Body of pancreas (tissue), 4 donors: Measurements from ENCODE around the gene MYRFL.

Experiments
- CTCF ChIP-seq, 7 experiments: fragments of 450-650 bp in 4 of 7; fragments of 200-600 bp in 3 of 7; sonication (generic) in 3 of 7; IDR thresholded peaks; one replicate each; pipeline ENCODE4 v1.5.1; 2016 to 2019; ENCODE audit warnings: antibody characterized with exemption in 7 of 7
- POLR2A ChIP-seq, 3 donors: fragments of 450-650 bp; IDR thresholded peaks; one replicate each; pipeline ENCODE4 v1.6.1; 2016; ENCODE audit warnings: antibody characterized with exemption in 3 of 3, mild to moderate bottlenecking in 2 of 3

GRCh38 chr12:69894800-69895383 is 69.9 kb downstream of the MYRFL start:
- TF ChIP-seq CTCF (IDR thresholded peaks at IDR 0.05): no peak
- no peak for TF ChIP-seq POLR2A (IDR thresholded peaks at IDR 0.05)
